GM12865 (cell line): ENCODE data around the gene RSPH6A.
"Not testable (repeated sequence)": the region's sequence is repeated elsewhere in the genome, so short reads cannot be mapped to it uniquely, and the experiment has no call there.

Source experiments
- DNase-seq: peaks from one replicate; pipeline ENCODE4 v3.0.0; 2010; ENCODE audit warnings: low read depth
- H3K4me3 ChIP-seq: 2 replicates; pipeline ENCODE4 v1.5.1; 2011; ENCODE audit warnings: mild to moderate bottlenecking, low read depth, low read length, control low read depth
- CTCF ChIP-seq: IDR thresholded peaks from 2 replicates; pipeline ENCODE4 v1.5.1; 2011; ENCODE audit warnings: low read length, control low read depth, low read depth, inconsistent platforms; ENCODE audit not compliant: insufficient read depth; ENCODE audit errors: missing control alignments

The RSPH6A gene

DNA sequence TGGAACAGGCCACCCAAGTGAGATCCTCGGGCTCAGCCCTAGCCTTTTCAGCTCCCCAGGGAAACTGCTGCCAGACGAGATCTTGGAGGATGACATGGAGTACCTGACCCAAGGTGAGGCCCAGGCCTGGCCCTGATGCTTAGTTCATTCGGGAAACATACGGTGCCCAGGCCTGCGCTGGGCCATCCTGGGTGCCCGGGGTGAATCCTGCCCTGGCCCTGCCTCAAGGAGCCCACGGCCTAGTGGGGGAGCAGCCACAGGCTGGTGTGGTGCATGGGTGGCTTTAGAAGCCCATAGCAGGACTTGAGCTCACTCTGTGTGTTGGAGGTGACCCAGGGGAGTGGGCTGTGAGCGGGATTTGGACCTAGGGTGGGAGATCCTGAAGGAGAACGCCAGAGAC lies 56.2 kb downstream of the RSPH6A start:
- no peak overlapping the region for H3K4me3 ChIP-seq
- no peak for TF ChIP-seq CTCF
- no peak for DNase-seq

GRCh38 chr19:45757695-45758094 lies 57.4 kb downstream of the RSPH6A start:
- no peak for DNase-seq
- no peak for TF ChIP-seq CTCF
- H3K4me3 ChIP-seq = no peak overlapping the region

DNA sequence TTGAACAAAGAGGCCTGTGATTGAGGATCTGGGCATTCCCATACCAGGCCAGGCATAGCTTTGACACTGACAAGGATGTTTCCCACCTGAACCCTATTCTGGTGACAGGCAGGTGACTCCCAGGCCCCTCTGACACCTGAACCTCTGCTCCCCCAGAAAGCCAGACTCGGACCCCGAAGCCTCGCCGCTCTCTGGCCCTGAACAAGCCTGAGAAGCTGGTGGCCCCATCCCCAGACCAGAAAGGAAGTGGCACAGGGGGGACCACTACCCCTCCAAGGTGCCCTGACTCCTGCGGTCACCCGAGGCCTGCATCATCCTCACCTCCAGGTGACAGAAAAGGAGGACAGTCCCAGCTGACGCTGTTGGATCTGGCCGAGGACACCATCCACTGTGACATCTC lies 60.8 kb downstream of the RSPH6A start:
- TF ChIP-seq CTCF = no peak
- H3K4me3 ChIP-seq = no peak overlapping the region
- DNase-seq = no peak

DNA sequence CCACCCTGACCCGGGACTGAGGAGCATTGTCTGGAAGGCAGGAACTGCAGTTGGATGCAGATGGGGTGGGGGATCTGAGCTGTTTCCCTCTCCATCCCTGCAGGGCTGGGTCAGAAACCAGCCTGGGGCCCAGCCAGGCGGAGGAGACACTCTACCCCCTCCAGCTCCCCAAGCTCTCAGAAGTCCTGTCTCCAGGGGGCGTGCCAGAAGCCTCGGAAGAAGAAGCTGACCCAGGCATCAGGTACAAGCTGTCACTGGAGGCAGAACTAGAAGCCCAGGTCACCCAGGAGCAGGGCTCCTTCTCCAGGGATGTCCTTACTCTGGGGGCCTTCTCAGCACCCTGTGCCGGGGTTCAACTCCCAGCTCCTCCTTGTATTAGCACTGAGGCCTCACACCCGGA lies 61.6 kb downstream of the RSPH6A start:
- no peak for TF ChIP-seq CTCF
- no peak overlapping the region for H3K4me3 ChIP-seq
- no peak for DNase-seq

GRCh38 chr19:45752639-45753038 lies 62.5 kb downstream of the RSPH6A start:
- no peak for TF ChIP-seq CTCF
- no peak overlapping the region for H3K4me3 ChIP-seq
- no peak for DNase-seq

DNA sequence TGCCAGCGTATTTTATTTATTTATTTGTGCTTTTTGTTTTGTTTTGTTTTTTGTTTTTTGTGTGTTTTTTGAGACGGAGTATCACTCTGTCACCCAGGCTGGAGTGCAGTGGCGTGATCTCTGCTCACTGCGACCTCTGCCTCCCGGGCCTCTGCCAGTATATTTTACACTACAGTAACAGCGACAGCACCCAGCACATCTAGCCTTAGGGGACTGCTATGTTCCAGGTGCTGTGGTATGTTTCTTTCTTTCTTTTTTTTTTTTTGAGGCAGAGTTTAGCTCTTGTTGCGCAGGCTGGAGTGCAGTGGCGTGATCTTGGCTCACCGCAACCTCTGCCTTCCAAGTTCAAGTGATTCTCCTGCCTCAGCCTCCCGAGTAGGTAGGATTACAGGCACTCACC lies 63.6 kb downstream of the RSPH6A start:
- not testable (repeated sequence) for DNase-seq, H3K4me3 ChIP-seq

DNA sequence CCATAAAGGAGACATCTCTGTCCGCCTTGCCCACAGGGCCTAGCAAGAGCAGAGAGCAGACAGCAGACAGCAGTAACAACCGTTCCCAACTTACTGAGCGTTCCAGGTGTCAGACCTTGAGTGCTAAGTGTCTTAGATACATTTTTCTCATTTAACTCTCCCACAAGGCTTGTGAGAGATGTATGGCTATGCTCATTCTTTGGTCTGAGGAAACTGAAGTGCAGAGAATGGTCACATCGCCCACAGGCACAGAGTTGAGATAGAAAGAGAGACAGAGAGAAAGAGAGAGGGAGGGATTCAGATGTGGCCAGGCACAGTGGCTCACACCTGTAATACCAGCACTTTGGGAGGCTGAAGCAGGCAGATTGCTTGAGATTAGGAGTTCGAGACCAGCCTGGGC lies 67.6 kb downstream of the RSPH6A start:
- H3K4me3 ChIP-seq = no peak overlapping the region
- DNase-seq = no peak
- no peak for TF ChIP-seq CTCF

- TF ChIP-seq CTCF = no peak
- no peak overlapping the region for H3K4me3 ChIP-seq
- DNase-seq = no peak
Measured at GRCh38 chr19:45746866-45747265, 68.2 kb downstream of the RSPH6A start.
